NCI-H446 (cell line): Measurements from ENCODE around the gene IQGAP3.
"Not testable (repeated sequence)": the region's sequence is repeated elsewhere in the genome, so short reads cannot be mapped to it uniquely, and the experiment has no call there.

Experiments
- DNase-seq, 2 experiments: peaks; one replicate each; lab custom pipeline; 2025; lab: John Stamatoyannopoulos, UW

IQGAP3 gene, protein sequence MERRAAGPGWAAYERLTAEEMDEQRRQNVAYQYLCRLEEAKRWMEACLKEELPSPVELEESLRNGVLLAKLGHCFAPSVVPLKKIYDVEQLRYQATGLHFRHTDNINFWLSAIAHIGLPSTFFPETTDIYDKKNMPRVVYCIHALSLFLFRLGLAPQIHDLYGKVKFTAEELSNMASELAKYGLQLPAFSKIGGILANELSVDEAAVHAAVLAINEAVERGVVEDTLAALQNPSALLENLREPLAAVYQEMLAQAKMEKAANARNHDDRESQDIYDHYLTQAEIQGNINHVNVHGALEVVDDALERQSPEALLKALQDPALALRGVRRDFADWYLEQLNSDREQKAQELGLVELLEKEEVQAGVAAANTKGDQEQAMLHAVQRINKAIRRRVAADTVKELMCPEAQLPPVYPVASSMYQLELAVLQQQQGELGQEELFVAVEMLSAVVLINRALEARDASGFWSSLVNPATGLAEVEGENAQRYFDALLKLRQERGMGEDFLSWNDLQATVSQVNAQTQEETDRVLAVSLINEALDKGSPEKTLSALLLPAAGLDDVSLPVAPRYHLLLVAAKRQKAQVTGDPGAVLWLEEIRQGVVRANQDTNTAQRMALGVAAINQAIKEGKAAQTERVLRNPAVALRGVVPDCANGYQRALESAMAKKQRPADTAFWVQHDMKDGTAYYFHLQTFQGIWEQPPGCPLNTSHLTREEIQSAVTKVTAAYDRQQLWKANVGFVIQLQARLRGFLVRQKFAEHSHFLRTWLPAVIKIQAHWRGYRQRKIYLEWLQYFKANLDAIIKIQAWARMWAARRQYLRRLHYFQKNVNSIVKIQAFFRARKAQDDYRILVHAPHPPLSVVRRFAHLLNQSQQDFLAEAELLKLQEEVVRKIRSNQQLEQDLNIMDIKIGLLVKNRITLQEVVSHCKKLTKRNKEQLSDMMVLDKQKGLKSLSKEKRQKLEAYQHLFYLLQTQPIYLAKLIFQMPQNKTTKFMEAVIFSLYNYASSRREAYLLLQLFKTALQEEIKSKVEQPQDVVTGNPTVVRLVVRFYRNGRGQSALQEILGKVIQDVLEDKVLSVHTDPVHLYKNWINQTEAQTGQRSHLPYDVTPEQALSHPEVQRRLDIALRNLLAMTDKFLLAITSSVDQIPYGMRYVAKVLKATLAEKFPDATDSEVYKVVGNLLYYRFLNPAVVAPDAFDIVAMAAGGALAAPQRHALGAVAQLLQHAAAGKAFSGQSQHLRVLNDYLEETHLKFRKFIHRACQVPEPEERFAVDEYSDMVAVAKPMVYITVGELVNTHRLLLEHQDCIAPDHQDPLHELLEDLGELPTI (N-terminal part only)

DNA sequence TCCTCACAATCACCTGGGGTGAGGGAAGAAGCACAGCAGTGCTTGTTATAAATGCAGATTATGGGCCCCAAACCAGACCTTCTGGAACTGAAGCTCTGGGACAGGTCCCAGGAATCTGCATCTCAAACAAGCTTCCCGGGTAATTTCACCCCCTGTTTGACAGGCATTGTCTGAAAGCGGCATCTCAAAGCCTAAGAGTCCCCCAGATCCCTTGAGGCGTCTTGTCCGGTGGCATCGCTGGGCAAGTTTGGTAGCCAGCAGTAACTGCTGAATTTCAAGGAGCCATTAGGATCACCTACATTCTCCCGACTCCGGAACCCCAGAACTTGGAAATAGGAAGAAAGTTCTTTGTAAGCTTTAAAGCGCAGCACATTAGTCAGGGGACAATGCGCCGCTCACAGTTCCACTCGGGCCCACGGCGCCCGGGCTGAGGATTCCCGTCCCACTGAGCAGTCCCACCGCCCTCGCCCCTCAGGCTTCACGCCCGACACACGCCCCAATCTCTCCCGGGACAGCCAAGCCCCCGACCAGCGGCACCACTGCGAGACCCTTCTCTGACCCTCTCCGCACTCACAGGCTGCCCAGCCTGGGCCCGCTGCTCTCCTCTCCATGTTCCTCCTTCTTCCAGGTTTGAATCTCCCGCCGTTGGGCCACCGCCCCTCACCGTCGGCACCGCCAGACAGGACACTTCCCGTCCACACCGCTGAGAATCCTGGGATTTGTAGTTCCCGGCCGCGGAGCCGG lies at the start of gene IQGAP3:
TSS of gene IQGAP3 (minus strand) at position 647 of the 744 bp plus-strand sequence. CDS start at position 611, 36 bp downstream.
- peak; percentile 55 to 92 for DNase-seq

DNA sequence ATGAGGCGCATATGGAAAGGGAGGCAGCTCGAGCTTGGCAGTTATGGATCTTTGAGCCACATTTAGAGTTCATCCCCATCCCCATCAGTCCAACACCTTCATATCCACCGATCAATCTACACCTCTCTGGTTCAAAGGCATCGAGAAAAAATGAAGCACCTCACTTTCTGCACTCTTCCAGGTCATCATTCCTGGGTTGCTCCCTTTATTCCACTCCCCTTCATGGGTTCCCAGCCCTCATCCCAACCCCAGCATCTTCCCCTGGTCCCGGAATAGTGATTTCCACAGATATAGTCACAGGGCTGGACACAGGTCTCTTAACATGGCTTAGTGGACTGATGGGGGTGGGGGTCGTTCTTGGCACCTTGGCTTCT lies 47.2 kb upstream of the IQGAP3 start:
- no peak for DNase-seq

DNA sequence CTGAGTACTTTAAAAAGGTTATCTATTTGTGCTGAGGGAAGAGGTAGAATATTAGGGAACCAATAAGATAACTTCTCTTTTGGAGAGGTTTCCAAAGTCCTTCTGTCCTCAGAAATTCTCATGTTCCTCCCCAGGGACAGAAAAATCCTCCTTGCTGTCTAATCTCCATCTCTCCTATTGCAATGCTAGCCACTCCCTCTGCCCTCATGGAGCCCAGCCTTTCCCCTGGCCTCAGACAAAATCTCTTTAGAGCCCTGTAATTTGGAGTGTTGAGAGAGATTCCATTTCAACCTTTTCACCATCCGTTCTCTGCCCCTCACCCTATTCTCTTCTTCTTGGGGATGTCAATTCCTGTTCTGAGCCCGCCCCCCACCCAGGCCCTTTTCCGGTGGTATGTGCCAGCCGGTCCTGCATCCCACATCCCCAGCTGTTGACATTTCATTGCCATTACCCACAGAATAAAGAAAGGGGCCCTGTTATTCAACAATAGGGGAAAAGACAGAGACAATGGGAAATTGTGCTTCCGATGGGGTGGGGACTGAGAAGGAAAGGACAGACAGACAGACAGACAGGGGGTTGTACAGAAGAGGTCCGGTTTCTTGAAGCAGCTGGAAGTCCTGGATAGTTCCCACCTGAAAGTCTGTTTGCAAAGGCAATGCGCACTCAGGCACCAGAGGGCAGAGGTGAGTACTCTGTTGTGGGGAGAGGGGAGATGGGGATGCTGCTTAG lies 46.7 kb upstream of the IQGAP3 start, which contains the start of gene HAPLN2:
TSS of gene HAPLN2 (plus strand) at position 563 of the 729 bp plus-strand sequence. CDS start 4,076 bp downstream, outside the sequence.
- peak in 1 of 2 experiments; percentile 13 for DNase-seq

DNA sequence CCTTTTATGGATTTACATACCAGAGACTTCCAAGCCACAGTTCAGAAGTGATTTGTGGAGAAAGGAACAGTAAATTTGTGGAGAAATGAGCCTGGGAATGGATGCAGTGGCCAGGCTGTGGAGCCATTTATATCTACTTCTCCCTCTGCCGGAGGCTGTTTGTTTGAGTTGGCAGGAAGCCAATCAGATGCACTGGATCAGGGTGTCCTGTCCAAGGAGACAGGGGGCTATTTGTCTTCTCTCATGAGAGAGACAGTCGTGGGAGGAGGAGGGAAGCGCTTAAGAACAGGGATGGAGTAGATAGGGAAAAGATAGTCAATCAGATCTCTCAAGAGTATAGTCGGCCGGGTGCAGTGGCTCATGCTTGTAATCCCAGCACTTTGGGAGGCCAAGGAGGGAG lies 44.1 kb upstream of the IQGAP3 start:
- peak in 1 of 2 experiments; percentile 29 for DNase-seq

DNA sequence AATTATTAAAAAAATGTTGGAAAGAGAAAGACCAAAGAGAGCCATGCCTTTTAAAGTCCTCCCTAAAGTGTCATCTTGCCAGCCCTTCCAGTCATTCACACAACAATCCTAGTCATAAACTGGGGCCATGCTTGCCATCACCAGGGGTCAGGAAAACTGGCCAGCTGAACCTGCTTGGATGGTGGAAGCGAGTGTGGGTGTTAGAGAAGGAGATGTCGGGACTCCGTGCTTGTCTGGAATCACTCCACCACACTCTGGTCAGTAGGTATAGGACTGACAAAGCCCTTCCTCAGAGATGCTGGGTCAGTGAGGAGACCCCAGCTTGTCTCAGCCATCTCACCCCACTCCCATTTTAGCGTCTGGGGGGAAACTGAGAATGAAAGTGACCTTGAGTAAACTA lies 43.6 kb upstream of the IQGAP3 start:
- no peak for DNase-seq

DNA sequence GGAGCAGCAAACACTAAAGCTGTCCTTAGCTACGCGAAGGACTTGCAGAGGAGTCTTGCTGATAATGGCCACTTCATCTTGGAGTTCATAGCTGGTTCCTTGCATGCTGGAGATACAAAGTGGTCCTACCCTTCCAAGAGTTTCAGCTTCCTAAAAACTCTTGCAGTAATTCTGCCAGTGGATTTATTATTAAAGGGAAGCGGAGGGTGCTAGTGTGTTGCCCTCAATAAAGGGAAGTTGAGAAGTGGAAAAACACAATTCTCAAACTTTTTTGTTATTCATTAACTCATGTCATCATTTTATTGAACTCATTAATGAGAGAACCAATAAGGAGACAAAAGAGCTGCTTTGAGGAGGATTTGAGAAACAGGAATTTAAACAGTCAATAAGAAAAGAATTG lies 40.3 kb upstream of the IQGAP3 start:
- DNase-seq = no peak

DNA sequence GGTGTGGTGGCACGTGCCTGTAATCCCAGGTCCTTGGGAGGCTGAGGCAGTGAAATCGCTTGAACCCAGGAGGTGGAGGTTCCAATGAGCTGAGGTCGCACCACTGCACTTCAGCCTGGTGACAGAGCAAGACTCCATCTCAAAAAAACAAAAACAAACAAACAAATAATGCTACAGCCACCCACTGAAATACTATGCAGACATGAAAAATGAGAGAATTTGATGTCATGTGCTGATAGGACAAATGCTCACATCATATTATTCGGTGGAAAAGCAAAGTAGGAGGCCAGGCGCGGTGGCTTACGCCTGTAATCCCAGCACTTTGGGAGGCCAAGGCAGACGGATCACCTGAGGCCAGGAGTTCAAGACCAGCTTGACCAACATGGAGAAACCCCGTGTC lies 37.7 kb upstream of the IQGAP3 start:
- not testable (repeated sequence) for DNase-seq

DNA sequence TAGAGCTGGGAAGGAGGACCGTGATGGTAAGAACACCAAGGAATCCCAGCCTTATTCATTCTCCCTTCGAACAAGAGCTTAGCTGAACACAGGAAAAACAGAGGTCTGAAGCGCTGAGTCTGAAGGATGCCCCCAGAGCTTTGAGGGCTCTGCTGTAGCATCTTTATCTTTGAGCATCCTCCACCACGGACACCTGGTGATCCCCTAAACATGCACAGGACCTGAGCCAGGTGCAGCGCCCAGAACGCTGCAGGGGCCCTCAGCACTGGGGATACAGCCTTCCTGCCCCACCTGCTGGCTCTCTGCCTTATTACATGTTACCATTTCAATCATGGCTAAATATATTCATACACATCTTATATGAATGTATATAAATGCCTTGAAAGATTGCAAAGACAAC lies 36.6 kb upstream of the IQGAP3 start:
- DNase-seq = peak in 1 of 2 experiments; percentile 31

DNA sequence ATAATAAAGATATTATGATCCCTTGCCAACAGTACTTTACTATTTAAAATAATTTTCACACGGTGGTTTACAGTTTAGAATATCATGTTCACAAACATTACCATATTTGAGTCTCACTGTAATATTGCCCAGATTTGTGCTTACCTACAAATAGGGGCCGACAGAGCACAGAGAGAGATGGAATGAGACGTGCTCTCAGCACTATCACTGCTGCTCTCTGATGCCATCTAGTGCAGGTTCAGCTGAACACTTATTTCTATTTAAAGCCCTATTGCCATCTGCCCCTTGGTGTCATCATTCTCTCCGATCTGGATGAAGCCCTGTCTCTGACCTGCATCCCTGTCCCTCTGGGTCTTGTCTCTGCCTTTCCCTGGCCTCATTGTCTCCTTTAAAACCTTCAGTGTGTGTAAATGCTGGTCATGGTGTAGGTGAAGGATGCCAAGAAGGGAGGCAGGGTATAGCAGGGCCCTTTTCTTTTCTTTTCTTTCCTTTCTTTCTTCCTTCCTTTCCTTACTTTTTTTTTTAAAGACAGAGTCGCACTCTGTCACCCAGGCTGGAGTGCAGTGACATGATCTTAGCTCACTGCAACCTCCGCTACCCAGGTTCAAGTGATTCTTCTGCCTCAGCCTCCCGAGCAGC lies 35.8 kb upstream of the IQGAP3 start:
- peak; percentile 54 to 85 for DNase-seq

DNA sequence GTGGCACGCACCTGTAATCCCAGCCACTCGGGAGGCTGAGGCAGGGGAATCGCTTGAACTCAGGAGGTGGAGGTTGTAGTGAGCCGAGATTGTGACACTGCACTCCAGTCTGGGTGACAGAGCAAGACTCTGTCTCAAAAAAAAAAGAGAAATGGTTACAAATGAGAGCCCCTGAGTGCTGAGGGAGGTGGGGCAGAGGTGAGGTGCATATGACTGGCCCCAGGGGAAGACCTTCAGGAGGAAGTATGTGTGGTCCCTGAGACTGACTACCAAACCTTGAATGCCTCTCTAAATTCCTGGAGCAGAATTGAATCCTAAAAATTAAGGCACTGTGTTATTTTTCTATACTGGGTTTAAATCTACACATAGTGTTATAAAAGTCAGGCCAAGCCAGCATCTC lies 35.0 kb upstream of the IQGAP3 start:
- not testable (repeated sequence) for DNase-seq

DNA sequence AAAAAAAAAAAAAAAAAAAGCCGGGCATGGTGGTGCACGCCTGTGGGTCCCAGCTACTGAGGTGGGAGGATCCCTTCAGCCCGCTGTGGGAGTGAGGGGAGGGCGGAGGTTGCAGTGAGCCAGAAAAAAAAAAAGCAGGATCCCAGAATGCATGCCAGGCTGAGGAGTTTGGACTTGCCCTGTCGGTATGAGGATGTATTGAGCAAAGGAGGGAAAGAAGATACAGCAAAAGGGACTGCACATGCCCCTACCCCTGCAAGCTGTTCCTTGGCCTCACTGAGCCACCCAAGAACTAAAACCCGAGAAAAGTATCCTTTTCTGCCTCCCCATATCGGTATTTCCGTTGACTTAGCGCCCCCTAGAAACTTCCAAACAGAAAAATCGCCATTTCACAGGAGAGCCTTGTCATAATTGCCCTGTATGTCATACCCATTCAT lies 30.2 kb upstream of the IQGAP3 start:
- peak in 1 of 2 experiments; percentile 43 for DNase-seq

DNA sequence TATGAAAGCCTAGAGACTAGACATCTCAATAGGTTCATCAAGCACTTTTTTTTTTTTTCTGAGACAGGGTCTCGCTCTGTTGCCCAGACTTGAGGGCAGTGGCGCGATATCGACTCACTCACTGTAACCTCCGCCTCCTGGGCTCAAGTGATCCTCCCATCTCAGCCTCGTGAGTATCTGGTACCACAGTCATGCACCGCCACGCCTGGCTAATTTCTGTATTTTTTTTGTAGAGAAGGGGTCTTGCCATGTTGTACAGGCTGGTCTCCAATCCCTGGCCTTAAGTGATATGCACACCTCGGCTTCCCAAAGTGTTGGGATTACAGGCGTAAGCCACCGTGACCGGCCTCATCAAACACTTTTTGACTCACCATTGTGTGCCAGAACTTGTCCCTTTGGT lies 29.5 kb upstream of the IQGAP3 start:
- DNase-seq = no peak

DNA sequence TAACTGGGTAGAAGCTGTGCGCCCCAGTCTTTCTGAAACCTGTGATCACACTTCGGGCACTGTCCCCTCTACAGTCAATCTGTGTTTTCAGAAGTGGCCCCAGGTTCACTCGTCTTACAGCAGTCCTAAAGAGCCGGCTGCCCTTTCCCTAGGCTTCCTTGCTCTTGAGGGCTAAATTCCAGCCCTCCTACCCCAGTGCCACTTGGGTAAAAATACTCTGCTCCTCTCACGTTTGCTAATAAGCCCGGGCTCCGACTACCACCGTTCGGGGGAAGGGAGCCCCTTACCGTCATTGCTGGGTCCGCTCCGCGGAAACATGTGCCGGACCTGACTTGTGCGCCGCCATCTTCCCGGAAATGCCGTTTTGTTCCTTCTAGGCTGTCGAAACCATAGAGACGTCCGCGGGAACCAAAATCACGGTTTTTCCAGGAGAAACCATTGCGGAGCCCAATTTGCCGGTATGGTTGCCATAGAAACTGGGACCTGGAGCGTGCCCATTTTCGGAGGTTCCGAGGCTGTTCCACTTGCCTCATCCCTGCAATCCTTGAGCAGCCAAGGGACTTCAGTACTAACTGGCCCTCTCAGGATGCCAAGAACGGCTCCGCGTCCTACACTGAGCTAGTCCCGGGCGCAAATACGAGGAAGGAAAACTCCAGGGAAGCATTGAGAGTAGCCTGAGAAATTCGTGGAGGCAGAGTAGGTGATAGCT lies 28.9 kb upstream of the IQGAP3 start, which contains the start of gene GPATCH4:
TSS of gene GPATCH4 (minus strand) at position 358 of the 709 bp plus-strand sequence.
- peak; percentile 95 to 97 for DNase-seq

DNA sequence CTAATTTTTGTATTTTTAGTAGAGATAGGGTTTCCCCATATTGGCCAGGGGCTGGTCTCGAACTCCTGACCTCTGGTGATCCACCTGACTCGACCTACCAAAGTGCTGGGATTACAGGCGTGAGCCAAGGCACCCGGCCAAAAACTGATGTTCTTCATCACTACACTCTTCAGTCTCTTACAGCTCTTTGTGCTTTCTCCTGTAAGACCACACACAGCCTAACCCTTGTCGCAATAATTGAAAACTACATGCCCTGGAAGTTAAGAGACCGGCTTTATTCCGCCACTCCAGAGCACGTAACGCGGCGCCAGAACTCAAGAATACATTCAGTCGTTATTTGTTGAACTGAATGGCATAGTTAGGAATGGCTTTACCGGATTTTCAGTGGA lies 28.4 kb upstream of the IQGAP3 start:
- DNase-seq = no peak

DNA sequence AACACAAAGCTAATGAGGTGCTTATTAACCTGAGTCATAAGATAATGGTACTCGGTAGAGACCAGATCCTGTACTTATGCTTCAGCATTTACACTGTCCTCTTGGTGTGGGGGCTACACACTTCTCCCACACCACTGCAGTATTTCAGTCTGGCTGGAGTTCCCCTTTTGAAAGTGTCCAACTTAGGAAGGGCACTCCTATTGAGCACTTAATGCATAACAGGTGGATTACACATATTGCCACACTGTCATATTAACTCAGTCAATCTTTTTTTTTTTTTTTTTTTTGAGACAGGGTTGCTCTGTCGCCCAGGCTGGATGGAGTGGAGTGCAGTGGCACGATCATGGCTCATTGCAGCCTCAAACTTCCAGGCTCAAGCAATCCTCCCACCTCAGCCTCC lies 27.4 kb upstream of the IQGAP3 start:
- no peak for DNase-seq

DNA sequence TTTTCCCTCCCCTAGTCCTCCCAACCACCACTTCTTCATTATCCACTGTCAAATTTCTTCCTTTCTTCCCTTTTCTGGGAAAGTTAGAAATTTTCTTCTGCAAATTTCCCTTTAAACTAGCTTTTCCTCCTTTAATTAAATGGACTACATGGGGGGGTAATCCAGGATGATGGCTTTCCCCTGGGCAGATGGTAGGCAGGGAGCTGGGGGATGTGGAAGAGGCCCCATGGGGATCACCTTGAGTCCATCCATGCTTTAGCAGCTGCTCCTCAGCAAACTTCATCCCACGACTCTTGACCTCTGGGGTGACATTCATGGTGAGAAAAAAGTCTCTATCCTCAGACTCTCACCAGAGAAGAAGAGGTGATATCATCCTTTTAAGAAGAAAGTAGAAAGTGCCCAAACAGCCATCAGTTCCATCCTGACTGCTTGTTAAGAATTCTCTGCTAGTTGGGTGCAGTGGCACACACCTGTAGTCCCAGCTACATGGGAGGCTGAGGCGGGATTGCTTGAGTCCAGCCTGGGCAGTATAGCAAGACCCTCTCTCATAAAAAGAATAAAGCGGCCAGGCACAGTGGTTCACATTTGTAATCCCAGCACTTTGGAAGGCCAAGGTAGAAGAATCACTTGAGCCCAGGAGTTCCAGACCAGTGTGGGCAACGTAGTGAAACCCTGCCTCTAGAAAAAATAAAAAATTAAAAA lies 26.5 kb upstream of the IQGAP3 start:
- no peak for DNase-seq

DNA sequence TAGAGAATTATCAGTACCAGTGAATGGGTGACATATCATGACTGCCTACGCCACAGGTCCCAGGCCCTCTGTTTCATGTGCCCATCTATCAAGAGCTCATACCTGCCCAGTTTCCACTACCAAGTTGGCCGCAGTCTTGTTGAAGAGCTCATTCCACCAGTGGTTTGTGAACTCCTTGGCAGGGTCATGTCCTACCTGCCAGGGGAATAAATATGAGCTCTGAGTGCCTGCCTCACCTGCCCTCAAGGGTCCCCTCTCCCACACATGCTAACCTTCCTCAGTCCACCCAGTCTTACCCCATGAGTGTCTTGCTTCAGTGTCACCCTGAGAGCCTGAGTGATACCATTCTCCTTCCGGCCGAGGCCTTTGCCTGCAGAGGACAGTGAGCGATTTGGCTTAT lies 25.8 kb upstream of the IQGAP3 start:
- no peak for DNase-seq

DNA sequence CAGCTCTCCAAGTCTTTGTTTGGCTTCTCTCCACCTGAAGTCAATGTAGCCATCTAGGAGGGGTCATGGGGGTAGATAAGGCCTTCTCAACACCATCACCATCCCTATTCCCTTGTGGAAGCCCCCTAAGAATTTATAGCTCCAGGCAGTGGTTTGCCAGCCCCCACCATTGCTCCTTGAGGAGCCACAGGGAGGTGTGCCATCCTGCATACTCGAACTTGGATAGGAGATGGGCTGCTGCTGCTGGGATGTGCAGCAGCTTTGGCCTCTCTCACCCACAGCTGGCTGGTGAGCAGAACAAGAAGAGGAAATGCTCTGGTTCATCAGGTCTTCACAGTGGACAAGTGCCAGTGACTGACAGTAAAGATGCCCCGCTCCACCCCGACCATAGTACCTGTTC lies 24.1 kb upstream of the IQGAP3 start:
- no peak for DNase-seq

DNA sequence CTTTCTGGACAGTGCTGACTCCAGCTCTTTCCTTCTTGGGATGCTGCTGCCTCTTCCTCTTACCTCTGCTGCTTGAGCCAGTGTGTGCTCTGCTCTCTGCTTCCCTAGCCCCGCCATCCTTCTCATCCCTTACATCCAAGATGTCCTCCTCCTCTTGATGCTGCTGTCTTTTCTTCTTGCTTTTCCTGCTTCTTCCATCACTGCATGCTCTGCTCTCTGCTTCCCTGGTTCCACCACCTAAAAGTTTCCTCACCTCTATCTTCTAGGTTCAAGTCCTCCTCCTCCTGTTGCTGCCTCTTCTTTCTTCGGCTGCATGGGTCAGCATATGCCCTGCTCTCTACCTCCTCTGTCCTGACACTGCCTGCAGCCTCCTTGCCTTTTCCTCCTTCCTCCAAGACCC lies 22.7 kb upstream of the IQGAP3 start:
- no peak for DNase-seq
